CD4-positive, alpha-beta T cell treated with Interleukin-12 subunit alpha and Interleukin-12 subunit beta, for 1 hour (primary cell): ENCODE measurements around the gene RALGDS.
"Not testable (repeated sequence)": the region's sequence is repeated elsewhere in the genome, so short reads cannot be mapped to it uniquely, and the experiment has no call there.

ENCODE experiments used
- DNase-seq: peaks from one replicate; pipeline ENCODE4 v3.0.0-alpha.2; 2020

Gene RALGDS

DNA sequence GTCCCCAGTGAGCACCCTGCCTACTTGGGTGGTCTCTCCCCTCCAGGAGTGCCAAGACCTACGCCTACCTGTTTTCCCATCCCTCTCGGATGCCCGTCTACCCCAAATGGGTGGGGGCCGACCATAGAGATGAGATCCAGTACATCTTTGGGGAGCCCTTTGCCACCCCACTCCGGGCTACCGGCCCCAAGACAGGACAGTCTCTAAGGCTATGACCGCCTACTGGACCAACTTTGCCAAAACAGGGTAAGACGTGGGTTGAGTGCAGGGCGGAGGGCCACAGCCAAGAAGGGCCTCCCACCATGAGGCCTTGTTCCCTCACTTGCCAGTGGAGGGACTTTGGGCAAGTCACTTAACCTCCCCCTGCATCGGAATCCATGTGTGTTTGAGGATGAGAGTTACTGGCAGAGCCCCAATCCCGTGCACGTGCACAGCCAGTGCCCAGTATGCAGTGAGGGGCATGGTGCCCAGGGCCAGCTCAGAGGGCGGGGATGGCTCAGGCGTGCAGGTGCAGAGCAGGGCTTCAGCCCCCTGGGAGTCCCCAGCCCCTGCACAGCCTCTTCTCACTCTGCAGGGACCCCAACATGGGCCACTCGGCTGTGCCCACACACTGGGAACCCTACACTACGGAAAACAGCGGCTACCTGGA is 34.7 kb downstream of the RALGDS start:
- not testable (repeated sequence) for DNase-seq

DNA sequence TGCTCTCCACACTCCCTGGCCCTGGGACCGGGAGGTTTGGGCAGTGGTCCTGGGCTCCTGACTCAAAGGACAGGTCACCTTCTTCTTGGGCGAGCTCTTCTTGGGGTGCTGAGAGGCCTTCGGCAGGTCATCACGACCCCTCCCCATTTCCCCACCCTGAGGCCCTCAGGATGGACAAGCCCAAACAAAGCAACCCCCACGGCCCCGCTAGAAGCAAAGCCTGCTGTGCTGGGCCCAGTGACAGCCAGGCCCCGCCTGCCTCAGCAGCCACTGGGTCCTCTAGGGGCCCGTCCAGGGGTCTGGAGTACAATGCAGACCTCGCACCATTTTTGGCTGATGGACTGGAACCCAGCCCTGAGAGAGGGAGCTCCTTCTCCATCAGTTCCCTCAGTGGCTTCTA is 37.4 kb downstream of the RALGDS start:
- not testable (repeated sequence) for DNase-seq

DNA sequence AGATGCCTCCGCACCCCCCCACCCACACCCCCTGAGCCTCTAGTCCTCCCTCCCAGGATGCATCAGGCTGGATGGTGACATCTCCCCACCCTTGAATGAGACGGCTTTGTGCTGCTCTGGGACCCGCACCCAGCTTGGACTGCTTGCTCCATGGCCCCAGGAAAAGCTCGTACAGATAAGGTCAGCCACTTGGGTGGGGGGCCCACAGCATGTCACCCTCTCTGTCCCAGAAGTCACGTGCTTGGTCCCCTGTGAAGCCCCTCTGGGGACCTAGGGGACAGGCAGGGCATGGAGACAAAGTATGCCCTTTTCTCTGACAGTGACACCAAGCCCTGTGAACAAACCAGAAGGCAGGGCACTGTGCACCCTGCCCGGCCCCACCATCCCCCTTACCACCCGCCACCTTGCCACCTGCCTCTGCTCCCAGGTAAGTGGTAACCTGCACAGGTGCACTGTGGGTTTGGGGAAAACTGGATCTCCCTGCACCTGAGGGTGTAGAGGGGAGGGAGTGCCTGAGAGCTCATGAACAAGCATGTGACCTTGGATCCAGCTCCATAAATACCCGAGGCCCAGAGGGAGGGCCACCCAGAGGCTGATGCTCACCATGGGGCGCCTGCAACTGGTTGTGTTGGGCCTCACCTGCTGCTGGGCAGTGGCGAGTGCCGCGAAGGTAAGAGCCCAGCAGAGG is 38.9 kb downstream of the RALGDS start:
- not testable (repeated sequence) for DNase-seq

DNA sequence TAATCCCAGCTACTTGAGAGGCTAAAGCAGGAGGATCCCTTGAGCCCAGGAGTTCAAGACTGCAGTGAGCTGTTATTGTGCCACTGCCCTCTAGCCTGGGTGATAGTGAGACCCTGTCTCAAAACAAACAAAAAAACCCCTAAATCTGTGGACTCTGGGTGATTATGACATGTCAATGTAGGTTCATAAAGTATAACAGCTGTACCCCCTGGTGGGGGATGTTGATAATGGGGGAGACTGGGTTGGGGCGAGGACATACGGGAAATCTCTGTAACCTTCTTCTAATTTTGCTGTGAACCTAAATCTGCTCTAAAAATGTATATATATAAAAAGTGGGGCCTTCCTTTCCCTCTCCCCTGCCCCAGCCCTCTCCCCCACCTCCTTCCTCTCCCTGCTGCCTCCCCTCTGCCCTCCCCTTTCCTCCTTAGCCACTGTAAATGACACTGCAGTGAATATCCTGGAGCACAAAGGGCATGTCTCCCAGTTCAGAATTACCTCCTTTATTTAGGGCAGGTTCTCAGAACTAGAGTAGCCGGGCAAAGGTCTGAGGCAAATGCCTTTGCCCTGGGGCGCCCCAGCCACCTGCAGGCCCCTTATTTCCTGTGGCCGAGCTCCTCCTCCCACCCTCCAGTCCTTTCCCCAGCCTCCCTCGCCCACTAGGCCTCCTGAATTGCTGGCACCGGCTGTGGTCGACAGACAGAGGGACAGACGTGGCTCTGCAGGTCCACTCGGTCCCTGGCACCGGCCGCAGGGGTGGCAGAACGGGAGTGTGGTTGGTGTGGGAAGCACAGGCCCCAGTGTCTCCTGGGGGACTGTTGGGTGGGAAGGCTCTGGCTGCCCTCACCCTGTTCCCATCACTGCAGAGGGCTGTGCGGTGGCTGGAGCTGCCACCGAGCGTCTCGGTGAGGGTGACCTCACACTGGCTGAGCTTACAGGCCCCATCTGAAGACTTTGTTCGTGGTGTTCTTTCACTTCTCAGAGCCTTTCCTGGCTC is 40.0 kb downstream of the RALGDS start:
- not testable (repeated sequence) for DNase-seq

DNA sequence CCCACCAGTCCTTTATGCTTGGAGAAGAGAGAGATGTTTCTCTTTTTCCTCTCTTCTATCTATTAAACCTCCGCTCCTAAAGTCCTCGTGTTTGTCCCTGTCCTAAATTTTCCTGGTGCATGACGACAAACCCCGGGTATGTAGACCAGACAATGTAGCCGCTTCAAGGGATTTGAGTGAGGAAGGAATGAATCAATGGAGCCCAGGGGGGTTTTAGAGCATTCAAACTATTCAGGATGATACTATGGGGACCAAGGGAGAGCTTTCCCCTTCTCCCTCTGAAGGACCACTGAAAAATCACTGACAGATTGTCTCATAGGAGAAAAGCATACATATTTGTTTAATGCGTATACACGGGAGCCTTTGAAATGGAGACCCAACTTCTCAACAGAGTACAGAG is 40.9 kb downstream of the RALGDS start:
- DNase-seq, result no peak

DNA sequence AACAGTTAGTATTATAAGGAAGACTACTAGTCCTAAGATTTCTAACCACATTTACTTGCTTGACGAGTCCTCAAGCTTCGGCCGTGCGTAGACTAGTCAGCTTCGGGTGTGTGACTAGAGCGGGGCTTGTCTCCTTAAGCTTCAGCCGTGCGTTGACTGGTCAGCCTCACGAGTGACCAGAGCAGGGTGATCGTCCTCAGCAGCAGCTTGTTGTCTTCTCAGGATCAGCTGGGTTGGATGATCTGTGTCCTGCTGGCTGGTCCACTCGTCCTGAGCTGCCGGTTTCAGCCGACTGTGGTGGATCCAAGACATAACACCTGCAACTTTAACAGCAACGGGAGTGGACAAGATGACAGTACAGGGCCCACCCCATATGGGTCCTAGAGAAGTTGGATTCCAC is 42.6 kb downstream of the RALGDS start:
- DNase-seq, result no peak

DNA sequence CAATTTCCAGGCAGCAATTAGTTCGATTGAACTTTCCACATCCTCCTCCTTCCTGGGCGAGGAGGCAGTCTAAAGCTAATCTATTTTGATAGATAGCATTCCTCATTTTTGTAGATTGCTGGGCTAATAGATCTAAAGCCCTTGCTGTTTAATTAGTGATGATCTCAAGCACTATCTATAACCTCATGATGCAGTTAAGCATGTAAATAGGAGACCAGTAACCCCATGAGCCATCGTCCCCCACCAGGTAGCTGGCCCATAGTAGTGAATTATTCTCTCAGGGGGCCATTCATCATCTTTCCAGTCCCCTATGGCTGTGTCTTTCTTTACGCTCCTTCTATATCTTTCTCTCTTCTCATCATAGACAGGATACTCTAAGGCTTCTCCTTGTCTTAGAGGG is 44.3 kb downstream of the RALGDS start:
- DNase-seq, result no peak

DNA sequence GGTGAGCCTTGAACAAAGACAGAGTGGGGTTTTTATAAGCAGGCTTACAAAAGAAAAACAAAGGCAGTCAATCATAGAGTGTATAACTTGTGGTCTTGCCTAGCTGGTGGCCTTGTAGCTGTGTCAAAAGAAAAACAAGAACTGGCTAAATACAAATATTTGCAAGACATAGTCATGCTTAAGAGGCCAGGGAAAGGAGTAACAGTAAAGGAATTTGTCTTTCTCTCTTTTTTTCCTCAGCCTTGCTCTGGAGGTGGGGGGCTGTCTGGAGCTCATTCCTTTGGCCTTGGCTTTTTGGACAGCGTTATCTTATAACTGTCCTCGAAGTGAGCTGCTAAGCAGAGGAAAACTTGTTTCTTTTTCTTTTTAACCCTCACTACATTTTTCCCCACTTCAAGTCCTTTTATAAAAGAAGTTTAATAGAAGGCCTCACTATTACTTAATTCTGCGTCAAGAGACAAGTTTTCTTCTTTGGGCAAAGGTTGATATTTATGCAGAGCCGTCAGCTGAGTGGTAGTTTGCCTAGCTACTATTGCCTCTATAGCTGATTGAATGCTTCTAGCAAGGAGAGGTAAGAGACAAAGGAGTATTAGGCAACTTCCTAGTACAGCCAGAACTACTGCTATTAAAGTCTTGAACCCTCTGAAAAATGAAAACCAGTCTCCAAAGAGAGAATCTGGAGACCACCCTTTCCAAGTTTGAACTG is 45.0 kb downstream of the RALGDS start:
- no peak for DNase-seq

DNA sequence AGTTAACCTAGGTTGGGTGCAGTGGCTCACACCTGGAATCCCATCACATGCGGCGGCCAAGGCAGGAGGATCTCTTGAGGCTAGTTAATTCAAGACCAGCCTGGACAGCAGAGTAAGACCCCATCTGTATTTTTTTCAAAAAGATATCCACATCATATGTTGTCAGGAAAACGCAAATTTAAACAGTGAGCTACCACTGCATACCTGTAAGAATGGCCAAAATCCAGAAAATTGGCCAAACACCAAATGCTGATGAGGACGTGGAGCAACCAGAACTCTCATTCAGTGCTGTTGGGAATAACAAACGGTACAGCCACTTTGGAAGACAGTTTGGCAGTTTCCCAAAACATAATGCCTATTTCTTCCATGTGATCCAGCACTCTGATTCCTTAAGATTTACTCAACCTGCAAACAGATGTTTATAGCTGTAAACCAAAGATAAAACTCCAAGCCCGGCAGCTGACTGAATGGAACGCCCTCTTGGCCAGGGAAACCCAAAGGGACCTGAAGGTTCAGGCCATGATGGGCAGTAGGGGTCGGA is 46.9 kb downstream of the RALGDS start:
- no peak for DNase-seq

DNA sequence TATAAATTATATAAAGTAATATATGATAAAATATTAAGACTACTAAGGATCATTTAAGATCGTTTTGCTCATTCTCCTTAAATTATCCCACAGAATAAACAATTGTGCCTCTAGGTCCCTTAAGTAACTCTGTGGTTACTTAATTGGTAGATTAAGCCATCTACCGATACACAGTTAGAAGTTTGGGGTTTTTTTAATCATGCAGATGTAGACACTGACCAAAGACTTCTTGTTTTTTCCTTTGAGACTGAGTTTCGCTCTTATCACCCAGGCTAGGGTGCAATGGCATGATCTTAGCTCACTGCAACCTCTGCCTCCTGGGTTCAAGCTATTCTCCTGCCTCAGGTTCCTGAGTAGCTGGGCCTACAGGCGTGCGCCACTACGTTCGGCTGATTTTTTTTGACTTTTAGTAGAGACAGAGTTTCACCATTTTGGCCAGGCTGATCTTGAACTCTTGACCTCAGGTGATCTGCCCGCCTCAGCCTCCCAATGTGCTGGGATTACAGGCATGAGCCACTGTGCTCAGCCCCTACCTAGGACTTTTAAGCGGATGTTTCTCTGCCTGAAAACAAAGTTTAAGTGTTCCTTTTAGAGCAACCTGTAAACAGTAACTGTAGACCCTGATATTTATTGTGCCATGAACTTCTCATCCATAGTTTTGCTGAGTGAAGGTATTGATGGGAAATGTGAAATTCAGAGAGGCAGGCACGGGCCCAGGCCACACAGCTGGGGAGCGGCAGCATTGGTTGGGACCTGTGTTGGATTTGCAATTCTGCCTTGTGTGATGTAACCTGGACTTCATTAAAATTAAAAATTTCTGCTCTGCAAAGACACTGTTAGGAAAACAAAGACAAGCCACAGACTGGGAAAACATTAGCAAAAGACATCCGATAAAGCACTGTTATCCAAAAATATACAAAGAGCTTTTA is 47.7 kb downstream of the RALGDS start:
- no peak for DNase-seq

DNA sequence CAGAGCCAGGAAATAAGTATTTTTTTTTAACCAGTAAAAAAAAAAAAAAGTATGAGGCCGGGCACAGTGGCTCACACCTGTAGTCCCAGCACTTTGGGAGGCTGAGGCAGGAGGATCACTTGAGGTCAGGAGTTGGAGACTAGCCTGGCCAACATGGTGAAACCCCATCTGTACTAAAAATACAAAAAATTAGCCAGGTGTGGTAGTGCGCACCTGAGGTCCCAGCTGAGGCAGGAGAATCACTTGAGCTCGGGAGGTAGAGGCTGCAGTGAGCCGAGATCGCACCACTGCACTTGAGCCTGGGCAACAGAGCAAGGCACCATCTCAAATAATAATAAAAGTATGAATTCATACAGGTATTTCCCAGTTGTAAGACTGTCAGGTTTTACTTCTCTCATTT is 48.8 kb downstream of the RALGDS start:
- DNase-seq, result not testable (repeated sequence)

DNA sequence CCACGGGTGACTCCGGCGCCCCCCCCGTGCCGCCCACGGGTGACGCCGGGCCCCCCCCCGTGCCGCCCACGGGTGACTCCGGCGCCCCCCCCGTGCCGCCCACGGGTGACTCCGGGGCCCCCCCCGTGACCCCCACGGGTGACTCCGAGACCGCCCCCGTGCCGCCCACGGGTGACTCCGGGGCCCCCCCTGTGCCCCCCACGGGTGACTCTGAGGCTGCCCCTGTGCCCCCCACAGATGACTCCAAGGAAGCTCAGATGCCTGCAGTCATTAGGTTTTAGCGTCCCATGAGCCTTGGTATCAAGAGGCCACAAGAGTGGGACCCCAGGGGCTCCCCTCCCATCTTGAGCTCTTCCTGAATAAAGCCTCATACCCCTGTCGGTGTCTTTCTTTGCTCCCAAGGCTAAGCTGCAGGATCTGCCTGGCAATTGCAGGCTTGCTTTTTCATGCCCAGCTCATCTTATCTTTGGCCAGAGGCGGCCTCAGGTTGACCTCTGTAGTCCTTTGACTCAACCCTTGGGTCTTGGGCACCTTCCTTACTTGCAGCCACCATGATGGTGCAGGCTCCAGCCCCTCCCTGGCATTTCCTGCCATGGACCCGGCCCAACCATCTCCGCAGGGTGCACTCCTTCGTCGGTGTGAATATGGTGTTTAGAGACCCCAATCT is 49.4 kb downstream of the RALGDS start:
- no peak for DNase-seq

DNA sequence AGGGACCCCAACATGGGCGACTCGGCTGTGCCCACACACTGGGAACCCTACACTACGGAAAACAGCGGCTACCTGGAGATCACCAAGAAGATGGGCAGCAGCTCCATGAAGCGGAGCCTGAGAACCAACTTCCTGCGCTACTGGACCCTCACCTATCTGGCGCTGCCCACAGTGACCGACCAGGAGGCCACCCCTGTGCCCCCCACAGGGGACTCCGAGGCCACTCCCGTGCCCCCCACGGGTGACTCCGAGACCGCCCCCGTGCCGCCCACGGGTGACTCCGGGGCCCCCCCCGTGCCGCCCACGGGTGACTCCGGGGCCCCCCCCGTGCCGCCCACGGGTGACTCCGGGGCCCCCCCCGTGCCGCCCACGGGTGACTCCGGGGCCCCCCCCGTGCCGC is 50.1 kb downstream of the RALGDS start:
- not testable (repeated sequence) for DNase-seq

DNA sequence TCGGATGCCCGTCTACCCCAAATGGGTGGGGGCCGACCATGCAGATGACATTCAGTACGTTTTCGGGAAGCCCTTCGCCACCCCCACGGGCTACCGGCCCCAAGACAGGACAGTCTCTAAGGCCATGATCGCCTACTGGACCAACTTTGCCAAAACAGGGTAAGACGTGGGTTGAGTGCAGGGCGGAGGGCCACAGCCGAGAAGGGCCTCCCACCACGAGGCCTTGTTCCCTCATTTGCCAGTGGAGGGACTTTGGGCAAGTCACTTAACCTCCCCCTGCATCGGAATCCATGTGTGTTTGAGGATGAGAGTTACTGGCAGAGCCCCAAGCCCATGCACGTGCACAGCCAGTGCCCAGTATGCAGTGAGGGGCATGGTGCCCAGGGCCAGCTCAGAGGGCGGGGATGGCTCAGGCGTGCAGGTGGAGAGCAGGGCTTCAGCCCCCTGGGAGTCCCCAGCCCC is 50.5 kb downstream of the RALGDS start:
- DNase-seq, result not testable (repeated sequence)

DNA sequence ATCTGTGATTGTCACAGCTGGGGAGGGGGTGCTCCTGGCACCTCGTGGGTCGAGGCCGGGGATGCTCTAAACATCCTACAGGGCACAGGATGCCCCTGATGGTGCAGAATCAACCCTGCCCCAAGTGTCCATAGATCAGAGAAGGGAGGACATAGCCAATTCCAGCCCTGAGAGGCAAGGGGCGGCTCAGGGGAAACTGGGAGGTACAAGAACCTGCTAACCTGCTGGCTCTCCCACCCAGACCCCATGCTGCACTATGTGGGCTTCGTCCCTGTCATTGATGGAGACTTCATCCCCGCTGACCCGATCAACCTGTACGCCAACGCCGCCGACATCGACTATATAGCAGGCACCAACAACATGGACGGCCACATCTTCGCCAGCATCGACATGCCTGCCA is 52.6 kb downstream of the RALGDS start:
- DNase-seq, result not testable (repeated sequence)

DNA sequence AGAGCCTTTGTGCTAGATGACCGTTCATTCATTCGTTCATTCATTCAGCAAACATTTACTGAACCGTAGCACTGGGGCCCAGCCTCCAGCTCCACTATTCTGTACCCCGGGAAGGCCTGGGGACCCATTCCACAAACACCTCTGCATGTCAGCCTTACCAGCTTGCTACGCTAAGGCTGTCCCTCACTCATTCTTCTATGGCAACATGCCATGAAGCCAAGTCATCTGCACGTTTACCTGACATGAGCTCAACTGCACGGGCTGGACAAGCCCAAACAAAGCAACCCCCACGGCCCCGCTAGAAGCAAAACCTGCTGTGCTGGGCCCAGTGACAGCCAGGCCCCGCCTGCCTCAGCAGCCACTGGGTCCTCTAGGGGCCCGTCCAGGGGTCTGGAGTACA is 53.2 kb downstream of the RALGDS start:
- DNase-seq, result no peak

DNA sequence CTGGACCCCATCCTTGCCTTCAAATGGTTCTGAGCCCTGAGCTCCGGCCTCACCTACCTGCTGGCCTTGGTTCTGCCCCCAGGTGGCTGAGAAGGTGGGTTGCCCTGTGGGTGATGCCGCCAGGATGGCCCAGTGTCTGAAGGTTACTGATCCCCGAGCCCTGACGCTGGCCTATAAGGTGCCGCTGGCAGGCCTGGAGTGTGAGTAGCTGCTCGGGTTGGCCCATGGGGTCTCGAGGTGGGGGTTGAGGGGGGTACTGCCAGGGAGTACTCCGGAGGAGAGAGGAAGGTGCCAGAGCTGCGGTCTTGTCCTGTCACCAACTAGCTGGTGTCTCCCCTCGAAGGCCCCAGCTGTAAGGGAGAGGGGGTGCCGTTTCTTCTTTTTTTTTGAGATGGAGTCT is 54.0 kb downstream of the RALGDS start:
- DNase-seq, result no peak

DNA sequence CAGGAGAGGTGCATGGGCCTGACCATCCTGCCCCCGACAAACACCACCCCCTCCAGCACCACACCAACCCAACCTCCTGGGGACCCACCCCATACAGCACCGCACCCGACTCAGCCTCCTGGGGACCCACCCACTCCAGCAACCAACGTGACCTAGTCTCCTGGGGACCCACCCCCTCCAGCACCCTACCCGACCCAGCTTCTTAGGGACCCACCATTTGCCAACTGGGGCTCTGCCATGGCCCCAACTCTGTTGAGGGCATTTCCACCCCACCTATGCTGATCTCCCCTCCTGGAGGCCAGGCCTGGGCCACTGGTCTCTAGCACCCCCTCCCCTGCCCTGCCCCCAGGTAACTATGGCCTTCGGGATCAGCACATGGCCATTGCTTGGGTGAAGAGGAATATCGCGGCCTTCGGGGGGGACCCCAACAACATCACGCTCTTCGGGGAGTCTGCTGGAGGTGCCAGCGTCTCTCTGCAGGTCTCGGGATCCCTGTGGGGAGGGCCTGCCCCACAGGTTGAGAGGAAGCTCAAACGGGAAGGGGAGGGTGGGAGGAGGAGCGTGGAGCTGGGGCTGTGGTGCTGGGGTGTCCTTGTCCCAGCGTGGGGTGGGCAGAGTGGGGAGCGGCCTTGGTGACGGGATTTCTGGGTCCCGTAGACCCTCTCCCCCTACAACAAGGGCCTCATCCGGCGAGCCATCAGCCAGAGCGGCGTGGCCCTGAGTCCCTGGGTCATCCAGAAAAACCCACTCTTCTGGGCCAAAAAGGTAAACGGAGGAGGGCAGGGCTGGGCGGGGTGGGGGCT is 54.7 kb downstream of the RALGDS start:
- no peak for DNase-seq

DNA sequence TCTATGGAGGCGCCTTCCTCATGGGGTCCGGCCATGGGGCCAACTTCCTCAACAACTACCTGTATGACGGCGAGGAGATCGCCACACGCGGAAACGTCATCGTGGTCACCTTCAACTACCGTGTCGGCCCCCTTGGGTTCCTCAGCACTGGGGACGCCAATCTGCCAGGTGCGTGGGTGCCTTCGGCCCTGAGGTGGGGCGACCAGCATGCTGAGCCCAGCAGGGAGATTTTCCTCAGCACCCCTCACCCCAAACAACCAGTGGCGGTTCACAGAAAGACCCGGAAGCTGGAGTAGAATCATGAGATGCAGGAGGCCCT is 56.0 kb downstream of the RALGDS start:
- no peak for DNase-seq
